H9 (cell line): ENCODE data around the gene IFNK. TPM values are rescaled to one million over a fixed set of nuclear protein-coding genes. Genes with fewer than 3 reads are reported as not detected.

Experiments used
- DNase-seq: peaks from one replicate; pipeline ENCODE4 v3.0.0-alpha.2; 2017
- H2AFZ ChIP-seq: one replicate; pipeline ENCODE4 v1.6.1; 2013; ENCODE audit warnings: mild to moderate bottlenecking, low read length, control low read depth, moderate library complexity
- H2AK5ac ChIP-seq: 2 replicates; pipeline ENCODE4 v1.6.1; 2013; ENCODE audit warnings: low read length, control low read depth, mixed read lengths; ENCODE audit not compliant: insufficient read length
- H2BK120ac ChIP-seq: one replicate; pipeline ENCODE4 v1.6.1; 2013; ENCODE audit warnings: low read depth, mild to moderate bottlenecking, low read length, control low read depth, inconsistent platforms; ENCODE audit not compliant: poor library complexity, severe bottlenecking
- H2BK12ac ChIP-seq: 2 replicates; pipeline ENCODE4 v1.6.1; 2013; ENCODE audit warnings: low read length, control low read depth, mixed read lengths, low read depth; ENCODE audit not compliant: insufficient read length
- H2BK15ac ChIP-seq: 2 replicates; pipeline ENCODE4 v1.6.1; 2013; ENCODE audit warnings: low read depth, low read length, control low read depth
- H2BK20ac ChIP-seq: one replicate; pipeline ENCODE4 v1.6.1; 2013; ENCODE audit warnings: low read depth, mild to moderate bottlenecking, low read length, control low read depth, inconsistent platforms; ENCODE audit not compliant: poor library complexity, severe bottlenecking
- H2BK5ac ChIP-seq: 2 replicates; pipeline ENCODE4 v1.6.1; 2013; ENCODE audit warnings: low read length, control low read depth, mixed read lengths; ENCODE audit not compliant: insufficient read length
- H3K14ac ChIP-seq: 2 replicates; pipeline ENCODE4 v1.6.1; 2013; ENCODE audit warnings: low read length, control low read depth; ENCODE audit not compliant: insufficient read depth
- H3K18ac ChIP-seq: 2 replicates; pipeline ENCODE4 v1.6.1; 2013; ENCODE audit warnings: low read depth, mild to moderate bottlenecking, mixed read lengths, low read length, control low read depth; ENCODE audit not compliant: insufficient read length
- H3K23ac ChIP-seq: 2 replicates; pipeline ENCODE4 v1.6.1; 2013; ENCODE audit warnings: low read length, control low read depth, mixed read lengths, low read depth; ENCODE audit not compliant: insufficient read length
- H3K23me2 ChIP-seq: 2 replicates; pipeline ENCODE4 v1.6.1; 2013; ENCODE audit warnings: low read depth, mild to moderate bottlenecking, mixed read lengths, low read length, control low read depth; ENCODE audit not compliant: insufficient read length, poor library complexity, severe bottlenecking
- H3K27ac ChIP-seq: 2 replicates; pipeline ENCODE4 v1.5.1; 2013; ENCODE audit warnings: low read length, control low read depth, mixed read lengths, low read depth; ENCODE audit not compliant: insufficient read length
- H3K27me3 ChIP-seq: 2 replicates; pipeline ENCODE4 v1.6.1; 2013; ENCODE audit warnings: low read length, control low read depth, inconsistent platforms; ENCODE audit not compliant: insufficient read depth
- H3K4ac ChIP-seq: 2 replicates; pipeline ENCODE4 v1.6.1; 2013; ENCODE audit warnings: low read depth, mild to moderate bottlenecking, control low read depth, inconsistent platforms, low read length, moderate library complexity
- H3K4me1 ChIP-seq: 2 replicates; pipeline ENCODE4 v1.6.1; 2013; ENCODE audit warnings: low read length, control low read depth, inconsistent platforms; ENCODE audit not compliant: insufficient read depth
- H3K4me2 ChIP-seq: 2 replicates; pipeline ENCODE4 v1.6.1; 2013; ENCODE audit warnings: low read length, control low read depth, mixed read lengths; ENCODE audit not compliant: insufficient read length, insufficient read depth
- H3K56ac ChIP-seq: 2 replicates; pipeline ENCODE4 v1.6.1; 2013; ENCODE audit warnings: low read depth, mild to moderate bottlenecking, mixed read lengths, low read length, control low read depth; ENCODE audit not compliant: insufficient read length
- H3K79me1 ChIP-seq: 2 replicates; pipeline ENCODE4 v1.6.1; 2013; ENCODE audit warnings: low read depth, mild to moderate bottlenecking, moderate library complexity, low read length, control low read depth, inconsistent platforms; ENCODE audit not compliant: insufficient read depth, poor library complexity, severe bottlenecking
- H3K79me2 ChIP-seq: 2 replicates; pipeline ENCODE4 v1.6.1; 2013; ENCODE audit warnings: low read length, control low read depth, inconsistent platforms; ENCODE audit not compliant: insufficient read depth
- H3K9ac ChIP-seq: 2 replicates; pipeline ENCODE4 v1.6.1; 2013; ENCODE audit warnings: low read length, control low read depth, mixed read lengths; ENCODE audit not compliant: insufficient read length; ENCODE audit errors: extremely low read depth
- H3K9me3 ChIP-seq: one replicate; pipeline ENCODE4 v1.6.1; 2013; ENCODE audit warnings: low read depth, low read length, inconsistent platforms; ENCODE audit not compliant: control insufficient read depth
- H3T11ph ChIP-seq: one replicate; pipeline ENCODE4 v1.6.1; 2013; ENCODE audit warnings: mild to moderate bottlenecking, low read length, control low read depth, inconsistent platforms
- H4K20me1 ChIP-seq: one replicate; pipeline ENCODE4 v1.6.1; 2013; ENCODE audit not compliant: control insufficient read depth, insufficient read length, insufficient read depth
- H4K5ac ChIP-seq: 2 replicates; pipeline ENCODE4 v1.6.1; 2013; ENCODE audit warnings: low read depth, mild to moderate bottlenecking, mixed read lengths, low read length, control low read depth; ENCODE audit not compliant: insufficient read length
- H4K8ac ChIP-seq: replicated peaks from 2 replicates; pipeline ENCODE4 v1.6.1; 2013; ENCODE audit warnings: low read length, control low read depth, mixed read lengths, low read depth; ENCODE audit not compliant: insufficient read length
- H4K91ac ChIP-seq: 2 replicates; pipeline ENCODE4 v1.6.1; 2013; ENCODE audit warnings: low read depth, mild to moderate bottlenecking, moderate library complexity, mixed read lengths, low read length, control low read depth; ENCODE audit not compliant: insufficient read length
- H3K27ac Mint-ChIP-seq, 3 experiments: 2 replicates in 2 of 3; 3 replicates in 1 of 3; pipeline ENCODE4 v1.8.0; 2020 to 2021; ENCODE audit warnings: mixed read lengths in 3 of 3, mild to moderate bottlenecking in 1 of 3, moderate library complexity in 1 of 3
- H3K27me3 Mint-ChIP-seq: 2 replicates; pipeline ENCODE4 v1.8.0; 2021; ENCODE audit warnings: low read depth, mild to moderate bottlenecking, moderate library complexity, mixed read lengths
- H3K36me3 Mint-ChIP-seq, 3 experiments: 2 replicates in 2 of 3; 3 replicates in 1 of 3; pipeline ENCODE4 v1.8.0; 2020 to 2021; ENCODE audit warnings: low read depth in 3 of 3, mixed read lengths in 3 of 3; ENCODE audit not compliant: insufficient read depth in 1 of 3
- H3K4me1 Mint-ChIP-seq, 2 experiments: 2 replicates each; pipeline ENCODE4 v1.8.0; 2020; ENCODE audit warnings: mixed read lengths in 2 of 2
- H3K4me3 Mint-ChIP-seq, 2 experiments: 2 replicates in 1 of 2; 3 replicates in 1 of 2; pipeline ENCODE4 v1.8.0; 2020 to 2021; ENCODE audit warnings: mild to moderate bottlenecking in 2 of 2, mixed read lengths in 2 of 2, moderate library complexity in 1 of 2
- H3K9me3 Mint-ChIP-seq, 2 experiments: 2 replicates in 1 of 2; 3 replicates in 1 of 2; pipeline ENCODE4 v1.8.0; 2020; ENCODE audit warnings: mild to moderate bottlenecking in 2 of 2, mixed read lengths in 2 of 2, moderate library complexity in 1 of 2
- whole genome bisulfite sequencing: extraction: QIAGEN DNeasy Blood & Tissue Kit; methylation state at CpG from one replicate; pipeline ENCODE4 v1.1.7; 2013; ENCODE audit warnings: missing lambda C conversion rate, low lambda C conversion rate, mixed read lengths; ENCODE audit not compliant: insufficient read length; ENCODE audit errors: extremely low coverage; 5-methylcytosine and 5-hydroxymethylcytosine counted together
- total RNA-seq: library from RNA; stranded (reverse); gene quantifications from 2 replicates; pipeline ENCODE4 v1.2.1, GENCODE V29; 2021
- TF ChIP-seq, protein P1 (sequence below): fragments of 200-600 bp; sonication (generic); conservative IDR thresholded peaks from 3 replicates; pipeline ENCODE4 v1.8.0; 2021; ENCODE audit warnings: antibody characterized with exemption, mild to moderate bottlenecking

Gene IFNK
- total RNA-seq, 1 experiment from 2014 or later, result not detected

DNA sequence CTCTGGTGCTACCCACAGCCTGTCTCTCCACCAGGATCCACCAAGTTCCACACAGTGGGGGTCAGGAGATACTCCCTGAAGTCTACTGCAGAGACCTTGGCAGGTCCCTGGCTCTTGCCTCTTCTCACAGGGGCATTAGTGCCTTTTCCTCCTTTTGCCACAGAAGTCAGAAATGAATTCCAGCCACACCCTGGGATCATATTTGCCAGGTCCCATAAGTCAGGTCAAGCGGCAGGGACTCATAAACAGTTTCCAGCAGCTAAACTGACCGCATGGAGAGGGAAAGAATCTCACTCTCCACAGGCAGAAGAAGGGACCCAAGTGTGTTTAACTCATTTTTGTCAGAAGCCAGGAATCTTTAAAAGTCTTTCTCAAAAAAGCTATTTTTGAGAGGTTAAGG is 13.3 kb upstream of the IFNK start:
- Histone ChIP-seq H3K27me3 (no peaks in the 10 kb centered on the region), H3K23ac (no peak overlapping the region), H3K4me2 (no peak overlapping the region), H4K8ac (no peak overlapping the region), H4K20me1 (no peaks in the 10 kb centered on the region), H2BK20ac (no peak overlapping the region), H3K9ac (no peak overlapping the region), H2AK5ac (no peak overlapping the region), H2BK5ac (no peak overlapping the region), H3K79me2 (no peaks in the 10 kb centered on the region), H2AFZ (no peak overlapping the region), H3K79me1 (no peaks in the 10 kb centered on the region), H3K4ac (no peak overlapping the region), H3K23me2 (no peaks in the 10 kb centered on the region), H2BK120ac (no peak overlapping the region), H4K5ac (no peak overlapping the region), H3K14ac (no peak overlapping the region), H3K4me1 (no peaks in the 10 kb centered on the region; the same call in 1 of the 2 replicates), H2BK15ac (no peak overlapping the region), H3K56ac (no peak overlapping the region), H3K18ac (no peak overlapping the region), H3K9me3 (no peaks in the 10 kb centered on the region), H2BK12ac (no peak overlapping the region), H3T11ph (no peak overlapping the region), H4K91ac (no peak overlapping the region), H3K27ac (no peak overlapping the region)
- TF ChIP-seq, protein P1, sequence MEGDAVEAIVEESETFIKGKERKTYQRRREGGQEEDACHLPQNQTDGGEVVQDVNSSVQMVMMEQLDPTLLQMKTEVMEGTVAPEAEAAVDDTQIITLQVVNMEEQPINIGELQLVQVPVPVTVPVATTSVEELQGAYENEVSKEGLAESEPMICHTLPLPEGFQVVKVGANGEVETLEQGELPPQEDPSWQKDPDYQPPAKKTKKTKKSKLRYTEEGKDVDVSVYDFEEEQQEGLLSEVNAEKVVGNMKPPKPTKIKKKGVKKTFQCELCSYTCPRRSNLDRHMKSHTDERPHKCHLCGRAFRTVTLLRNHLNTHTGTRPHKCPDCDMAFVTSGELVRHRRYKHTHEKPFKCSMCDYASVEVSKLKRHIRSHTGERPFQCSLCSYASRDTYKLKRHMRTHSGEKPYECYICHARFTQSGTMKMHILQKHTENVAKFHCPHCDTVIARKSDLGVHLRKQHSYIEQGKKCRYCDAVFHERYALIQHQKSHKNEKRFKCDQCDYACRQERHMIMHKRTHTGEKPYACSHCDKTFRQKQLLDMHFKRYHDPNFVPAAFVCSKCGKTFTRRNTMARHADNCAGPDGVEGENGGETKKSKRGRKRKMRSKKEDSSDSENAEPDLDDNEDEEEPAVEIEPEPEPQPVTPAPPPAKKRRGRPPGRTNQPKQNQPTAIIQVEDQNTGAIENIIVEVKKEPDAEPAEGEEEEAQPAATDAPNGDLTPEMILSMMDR, result no peak
- WGBS, result no CpG with 5 or more reads among the region's 2 CpGs
- H3K4me1 Mint-ChIP-seq, result peaks cover 0 to 5% of the 10 kb centered on the region in 2 experiments; a peak in 2 of 4 replicates
- no peak overlapping the region for H3K4me3 Mint-ChIP-seq
- DNase-seq, result no peak
- no peaks in the 10 kb centered on the region for H3K9me3 Mint-ChIP-seq
- H3K27me3 Mint-ChIP-seq, result no peaks in the 10 kb centered on the region
- H3K36me3 Mint-ChIP-seq, result peaks cover 7 to 8% (median 7%) of the 10 kb centered on the region in 3 experiments
- H3K27ac Mint-ChIP-seq, result peak overlapping the region in 1 of 3 experiments; percentile 69; a peak in 1 of 7 replicates
